HepG2 (cell line): Measurements from ENCODE around the gene EBF3. TPM values are rescaled to one million over a fixed set of nuclear protein-coding genes. Genes with fewer than 3 reads are reported as not detected.

Source experiments
- ATAC-seq: fragments of 200-7000 bp; cut with Tn5 transposase; 3 replicates; pipeline ENCODE4 v1.9.1; 2020; ENCODE audit warnings: mild to moderate bottlenecking, moderate library complexity
- BruUV-seq: library from RNA; stranded (reverse); fragments of 400-500 nt; replicated peaks from 2 replicates; lab custom pipeline; 2021; lab: Mats Ljungman, UMichigan
- CTCF ChIA-PET: fragments of 300-600 bp; formaldehyde crosslinking; extraction: SDS; loops from one replicate; lab custom pipeline; 2021; ENCODE audit warnings: low total read pairs, inconsistent platforms, low intra/inter-chr PET ratio; lab: Yijun Ruan, JAX
- POLR2A ChIA-PET: fragments of 350-600 bp; sonication (Branson Sonifier 250); formaldehyde crosslinking; loops from one replicate; lab custom pipeline; 2020; ENCODE audit warnings: antibody characterized with exemption, inconsistent platforms; lab: Yijun Ruan, JAX
- DNase-seq: peaks from one replicate; pipeline ENCODE4 v3.0.0-alpha.2; 2015; ENCODE audit warnings: low spot score
- FAIRE-seq: peaks from 3 replicates; lab custom pipeline; 2011; peaks lifted over from hg19 to GRCh38; lab: Jason Lieb, UNC
- H2AFZ ChIP-seq: one replicate; pipeline ENCODE4 v1.6.1; 2011; ENCODE audit warnings: low read length, inconsistent platforms
- H3K27ac ChIP-seq: fragments of 300-600 bp; 3 replicates; pipeline ENCODE4 v1.8.0; 2011; ENCODE audit warnings: mixed run types, mild to moderate bottlenecking, mixed read lengths, low read length, inconsistent platforms; ENCODE audit not compliant: insufficient read depth; ENCODE audit errors: extremely low read length
- H3K27me3 ChIP-seq, 2 experiments: fragments of 200-600 bp in 1 of 2; 2 replicates in 1 of 2; 3 replicates in 1 of 2; pipeline versions ENCODE4 v1.6.0 to v1.8.0; 2011; ENCODE audit warnings: low read length in 2 of 2, mild to moderate bottlenecking in 2 of 2, moderate library complexity in 2 of 2, inconsistent platforms in 1 of 2; ENCODE audit not compliant: insufficient read depth in 2 of 2, control insufficient read depth in 1 of 2
- H3K36me3 ChIP-seq, 2 experiments: fragments of 200-600 bp in 1 of 2; replicated peaks in 1 of 2; 2 replicates in 1 of 2; 3 replicates in 1 of 2; pipeline versions ENCODE4 v1.5.1 to v1.8.0; 2011; ENCODE audit warnings: low read length in 2 of 2, inconsistent platforms in 1 of 2; ENCODE audit not compliant: insufficient read depth in 2 of 2, control insufficient read depth in 1 of 2
- H3K4me1 ChIP-seq: 2 replicates; pipeline ENCODE4 v1.5.1; 2012; ENCODE audit warnings: low read length, inconsistent platforms; ENCODE audit not compliant: insufficient read depth
- H3K4me2 ChIP-seq: 2 replicates; pipeline ENCODE4 v1.6.0; 2011; ENCODE audit warnings: low read depth, low read length, inconsistent platforms
- H3K4me3 ChIP-seq, 3 experiments: fragments of 200-600 bp in 1 of 3; sonication (generic), shearing (Covaris generic) in 1 of 3; replicated peaks in 1 of 3; 2 replicates each; pipeline ENCODE4 v1.5.1; 2011 to 2016; ENCODE audit warnings: low read length in 3 of 3, inconsistent platforms in 2 of 3, low read depth in 2 of 3, mild to moderate bottlenecking in 2 of 3, control low read depth in 1 of 3, mixed read lengths in 1 of 3; ENCODE audit not compliant: insufficient read depth in 1 of 3
- H3K79me2 ChIP-seq: one replicate; pipeline ENCODE4 v1.6.1; 2011; ENCODE audit warnings: low read length, inconsistent platforms; ENCODE audit not compliant: insufficient read depth
- H3K9ac ChIP-seq: 2 replicates; pipeline ENCODE4 v1.6.0; 2011; ENCODE audit warnings: mild to moderate bottlenecking, low read depth, low read length, inconsistent platforms; ENCODE audit not compliant: insufficient read depth
- H3K9me3 ChIP-seq: 2 replicates; pipeline ENCODE4 v1.5.1; 2012; ENCODE audit warnings: mild to moderate bottlenecking, low read length
- H4K20me1 ChIP-seq: 2 replicates; pipeline ENCODE4 v1.6.0; 2011; ENCODE audit warnings: inconsistent platforms, mild to moderate bottlenecking, low read length, moderate library complexity; ENCODE audit not compliant: insufficient read depth
- HNRNPK ChIP-seq: fragments of 200-400 bp; formaldehyde crosslinking; IDR thresholded peaks from 2 replicates; pipeline ENCODE4 v1.6.1; 2018; ENCODE audit warnings: low read length, low read depth, moderate library complexity, mild to moderate bottlenecking; ENCODE audit not compliant: poor library complexity, severe bottlenecking
- SMAD1 ChIP-seq: sonication (generic); formaldehyde crosslinking; IDR thresholded peaks from 2 replicates; pipeline ENCODE4 v1.4.0; 2020; ENCODE audit warnings: missing genetic modification reagents, low read depth, mild to moderate bottlenecking, borderline replicate concordance
- SOX13 ChIP-seq, 3 experiments: fragments of 450-650 bp in 1 of 3; sonication (generic) in 1 of 3; formaldehyde crosslinking in 1 of 3; IDR thresholded peaks in 2 of 3; conservative IDR thresholded peaks in 1 of 3; 2 replicates each; pipeline versions ENCODE4 v1.5.0 to v1.6.1; 2016 to 2020; ENCODE audit warnings: antibody characterized with exemption in 1 of 3, mild to moderate bottlenecking in 1 of 3, missing compliant biosample characterization in 1 of 3, missing genetic modification reagents in 1 of 3, moderate library complexity in 1 of 3
- SRY ChIP-seq: sonication (generic); formaldehyde crosslinking; IDR thresholded peaks from 2 replicates; pipeline ENCODE4 v1.8.0; 2022; ENCODE audit warnings: mild to moderate bottlenecking, missing genetic modification reagents
- ZFAT ChIP-seq: sonication (generic); formaldehyde crosslinking; conservative IDR thresholded peaks from 2 replicates; pipeline ENCODE4 v1.8.1; 2023; ENCODE audit warnings: missing genetic modification reagents, inconsistent platforms
- ZNF20 ChIP-seq: sonication (generic); formaldehyde crosslinking; IDR thresholded peaks from 2 replicates; pipeline ENCODE4 v1.4.0; 2020; ENCODE audit warnings: mild to moderate bottlenecking, moderate library complexity, missing genetic modification reagents
- ZNF720 ChIP-seq: sonication (generic); formaldehyde crosslinking; IDR thresholded peaks from 2 replicates; pipeline ENCODE4 v1.4.0; 2020; ENCODE audit warnings: missing genetic modification reagents
- ZNF790 ChIP-seq: sonication (generic); formaldehyde crosslinking; IDR thresholded peaks from 2 replicates; pipeline ENCODE4 v1.8.0; 2022; ENCODE audit warnings: missing genetic modification reagents, mild to moderate bottlenecking, borderline replicate concordance
- WGBS: methylation state at CpG from one replicate; pipeline ENCODE4 v1.1.6; 2017; ENCODE audit warnings: low lambda C conversion rate; 5-methylcytosine and 5-hydroxymethylcytosine counted together
- in situ Hi-C: cut with HindIII; loops from 2 replicates; pipeline ENCODE4 v1.10.0; 2017; ENCODE audit warnings: low pct_unique_long_range_greater_than_20kb; ENCODE audit not compliant: extremely low pct_ligation_motif_present
- intact Hi-C: fragments of 100-400 bp; cut with micrococcal nuclease; formaldehyde crosslinking; loops from one replicate; pipeline ENCODE4 v1.10.0; 2022; ENCODE audit not compliant: unreplicated experiment
- polyA plus RNA-seq, 8 experiments: library from polyadenylated mRNA; depleted of rRNA in 3 of 8; stranded (reverse) in 7 of 8; unstranded in 1 of 8; fragments of >200 nt; fragmentation: Illumina TruSeq in 4 of 8; extraction: Trizol in 4 of 8; gene quantifications; 2 replicates each; pipeline versions ENCODE4 v1.2.1 to v1.2.3, GENCODE V29; 2011 to 2016; ENCODE audit warnings: low read depth in 4 of 8, missing spikeins in 1 of 8, mixed read lengths in 1 of 8; ENCODE audit not compliant: insufficient read depth in 1 of 8
- total RNA-seq, 5 experiments: library from RNA; depleted of rRNA; stranded (reverse); fragments of >200 nt; fragmentation: Illumina TruSeq; extraction: Trizol; gene quantifications; 2 replicates each; pipeline ENCODE4 v1.2.3, GENCODE V29; 2016; ENCODE audit warnings: low read depth in 1 of 5

Gene EBF3
- total and polyA plus RNA-seq, 2 of the 13 experiments (the other 11 are each of a cell fraction or from before 2014, with no cell fraction given) = not detected

DNA sequence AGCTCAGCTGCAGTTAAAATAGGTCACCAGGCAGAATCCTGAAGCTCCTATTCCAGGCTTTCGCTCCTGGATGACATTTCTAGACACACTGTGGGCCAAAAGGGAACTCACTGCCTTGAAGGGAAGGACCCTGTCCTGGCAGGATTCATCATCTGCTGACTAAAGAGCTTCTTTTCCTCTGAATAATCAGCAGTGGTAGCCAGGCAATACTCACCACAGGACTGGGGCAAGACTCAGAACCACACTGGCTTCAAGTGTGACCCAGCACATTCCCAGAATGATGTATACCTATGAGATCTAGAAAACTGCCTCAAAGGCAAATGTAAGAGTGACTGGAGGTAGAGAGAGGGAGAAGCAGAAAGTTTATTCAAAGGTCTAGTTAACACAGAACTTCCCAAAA lies 29.5 kb upstream of the EBF3 start (continued):
- TF ChIP-seq ZFAT (CRISPR knock-in tag) = no peak
- no peak for TF ChIP-seq SRY (CRISPR knock-in tag)

DNA sequence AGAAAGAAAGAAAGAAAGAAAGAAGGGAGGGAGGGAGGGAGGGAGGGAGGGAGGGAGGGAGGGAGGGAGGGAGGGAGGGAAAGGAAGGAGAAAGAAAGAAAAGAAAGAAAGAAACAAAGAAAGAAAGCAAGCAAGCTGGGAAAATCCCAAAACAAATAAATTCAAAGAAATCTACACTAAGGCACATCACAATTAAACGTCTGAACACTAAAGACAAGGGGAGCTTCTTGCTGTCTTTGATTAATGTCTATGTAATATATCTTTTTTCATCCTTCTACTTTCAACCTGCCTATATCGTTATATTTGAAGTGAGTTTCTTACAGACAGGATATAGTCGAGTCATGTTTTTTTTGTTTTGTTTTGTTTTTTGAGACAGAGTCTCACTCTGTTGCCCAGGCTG lies 28.3 kb upstream of the EBF3 start:
- H3K4me1 ChIP-seq = no peaks in the 10 kb centered on the region
- DNase-seq = no peak
- FAIRE-seq = no peak
- no peak overlapping the region for H3K9ac ChIP-seq
- H2AFZ ChIP-seq = no peak overlapping the region
- TF ChIP-seq ZNF720 (CRISPR knock-in tag) (no peak), SMAD1 (CRISPR knock-in tag) (no peak), SOX13 (IDR thresholded peaks at IDR 0.05) (no peak), SOX13 (CRISPR knock-in tag; conservative IDR thresholded peaks at IDR 0.05 in 1 of 2, IDR thresholded peaks at IDR 0.05 in 1 of 2) (no peak), ZNF20 (CRISPR knock-in tag) (no peak), HNRNPK (peak; percentile 92), ZNF790 (CRISPR knock-in tag) (no peak)
- no peaks in the 10 kb centered on the region for H3K36me3 ChIP-seq
- H3K79me2 ChIP-seq = no peaks in the 10 kb centered on the region
- no peaks in the 10 kb centered on the region for H3K9me3 ChIP-seq
- POLR2A ChIA-PET = no interaction called here
- H4K20me1 ChIP-seq = no peaks in the 10 kb centered on the region
- no peak overlapping the region for H3K4me3 ChIP-seq
- WGBS = 7% methylated on average over 3 of the region's 3 CpGs
- no peaks in the 10 kb centered on the region; a peak in 1 of 5 replicates for H3K27me3 ChIP-seq
- no peak overlapping the region for H3K27ac ChIP-seq
- ATAC-seq = no peak
- no TSS peak for BruUV-seq
- no peak overlapping the region for H3K4me2 ChIP-seq
- CTCF ChIA-PET = no interaction called here
- in situ Hi-C loops = no loop called here
- intact Hi-C loops = no loop called here
